HAP-1 (cell line): ENCODE results near the gene GNG13.

ENCODE experiments used
- DNase-seq, 2 experiments: peaks; one replicate each; pipeline ENCODE4 v3.0.0-alpha.2; 2016 to 2020; ENCODE audit warnings: low spot score in 2 of 2
- H3K27me3 ChIP-seq: fragments of 250-450 bp; sonication (Bioruptor Pico); 2 replicates; pipeline ENCODE4 v1.5.1; 2020; ENCODE audit warnings: low read depth, mild to moderate bottlenecking, moderate library complexity
- H3K36me3 ChIP-seq: fragments of 250-450 bp; sonication (Bioruptor Pico); replicated peaks from 2 replicates; pipeline ENCODE4 v1.5.1; 2020; ENCODE audit warnings: mild to moderate bottlenecking
- H3K4me1 ChIP-seq: fragments of 250-450 bp; sonication (Bioruptor Pico); 2 replicates; pipeline ENCODE4 v1.5.1; 2020; ENCODE audit warnings: mild to moderate bottlenecking
- H3K4me3 ChIP-seq: fragments of 250-450 bp; sonication (Bioruptor Pico); 2 replicates; pipeline ENCODE4 v1.5.1; 2020; ENCODE audit warnings: mild to moderate bottlenecking, moderate library complexity
- H3K9me3 ChIP-seq: fragments of 250-450 bp; sonication (Bioruptor Pico); 2 replicates; pipeline ENCODE4 v1.5.1; 2020; ENCODE audit warnings: mild to moderate bottlenecking, moderate library complexity
- in situ Hi-C: fragments of 300-500 bp; cut with MboI; formaldehyde crosslinking; loops from 3 replicates; pipeline ENCODE4 v1.14.3; 2020; ENCODE audit warnings: low sequenced_read_pairs, inconsistent platforms, mixed read lengths

Gene GNG13

DNA sequence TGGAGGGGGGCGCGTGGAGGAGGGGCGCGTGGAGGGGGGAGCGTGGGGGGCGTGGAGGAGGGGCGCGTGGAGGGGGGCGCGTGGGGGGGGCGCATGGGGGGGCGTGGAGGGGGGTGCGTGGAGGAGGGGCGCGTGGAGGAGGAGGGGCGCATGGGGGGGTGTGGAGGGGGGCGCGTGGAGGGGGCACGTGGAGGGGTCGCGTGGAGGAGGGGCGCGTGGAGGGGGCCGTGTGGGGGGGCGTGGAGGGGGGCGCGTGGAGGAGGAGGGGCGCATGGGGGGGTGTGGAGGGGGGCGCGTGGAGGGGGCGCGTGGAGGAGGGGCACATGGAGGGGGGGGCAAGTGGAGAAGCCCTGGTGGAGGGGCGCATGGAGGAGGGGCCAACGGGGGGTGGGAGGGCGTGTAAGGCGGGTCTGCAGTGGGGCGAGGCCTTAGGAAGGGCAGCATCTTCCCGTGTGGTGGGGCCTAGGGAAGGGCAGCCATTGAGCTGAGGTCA lies 32.7 kb downstream of the GNG13 start:
- H3K4me3 ChIP-seq: no peak overlapping the region
- H3K27me3 ChIP-seq: no peaks in the 10 kb centered on the region
- no peak for DNase-seq
- in situ Hi-C loops: no loop called here
- H3K36me3 ChIP-seq: no peaks in the 10 kb centered on the region
- H3K9me3 ChIP-seq: no peaks in the 10 kb centered on the region
- H3K4me1 ChIP-seq: no peaks in the 10 kb centered on the region

- Histone ChIP-seq H3K4me1 (no peaks in the 10 kb centered on the region), H3K27me3 (no peaks in the 10 kb centered on the region), H3K9me3 (no peaks in the 10 kb centered on the region), H3K36me3 (no peaks in the 10 kb centered on the region), H3K4me3 (no peak overlapping the region)
- no peak for DNase-seq
- in situ Hi-C loops: no loop called here
Observed at GRCh38 chr16:766820-767640, 33.5 kb downstream of the GNG13 start.

DNA sequence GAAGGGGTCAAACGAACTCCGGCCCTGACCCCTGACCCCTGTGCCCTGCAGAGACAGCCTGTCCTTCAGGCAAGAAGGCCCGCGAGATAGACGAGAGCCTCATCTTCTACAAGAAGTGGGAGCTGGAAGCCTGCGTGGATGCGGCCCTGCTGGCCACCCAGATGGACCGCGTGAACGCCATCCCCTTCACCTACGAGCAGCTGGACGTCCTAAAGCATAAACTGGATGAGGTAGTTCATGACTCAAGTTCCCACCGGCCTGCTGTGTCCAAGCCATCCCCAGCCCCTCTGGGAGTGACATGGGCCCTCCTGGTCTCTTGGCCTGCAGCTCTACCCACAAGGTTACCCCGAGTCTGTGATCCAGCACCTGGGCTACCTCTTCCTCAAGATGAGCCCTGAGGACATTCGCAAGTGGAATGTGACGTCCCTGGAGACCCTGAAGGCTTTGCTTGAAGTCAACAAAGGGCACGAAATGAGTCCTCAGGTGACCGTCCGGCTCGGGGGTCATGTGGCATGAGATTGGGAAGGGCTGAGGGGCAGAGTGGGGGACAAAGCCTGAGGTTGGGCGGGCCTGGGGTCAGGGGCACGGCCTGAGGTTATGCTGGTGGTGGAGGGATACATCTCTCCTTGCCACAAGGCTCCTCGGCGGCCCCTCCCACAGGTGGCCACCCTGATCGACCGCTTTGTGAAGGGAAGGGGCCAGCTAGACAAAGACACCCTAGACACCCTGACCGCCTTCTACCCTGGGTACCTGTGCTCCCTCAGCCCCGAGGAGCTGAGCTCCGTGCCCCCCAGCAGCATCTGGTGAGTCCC lies 34.3 kb downstream of the GNG13 start:
- no peak for DNase-seq
- H3K4me3 ChIP-seq: no peak overlapping the region

DNA sequence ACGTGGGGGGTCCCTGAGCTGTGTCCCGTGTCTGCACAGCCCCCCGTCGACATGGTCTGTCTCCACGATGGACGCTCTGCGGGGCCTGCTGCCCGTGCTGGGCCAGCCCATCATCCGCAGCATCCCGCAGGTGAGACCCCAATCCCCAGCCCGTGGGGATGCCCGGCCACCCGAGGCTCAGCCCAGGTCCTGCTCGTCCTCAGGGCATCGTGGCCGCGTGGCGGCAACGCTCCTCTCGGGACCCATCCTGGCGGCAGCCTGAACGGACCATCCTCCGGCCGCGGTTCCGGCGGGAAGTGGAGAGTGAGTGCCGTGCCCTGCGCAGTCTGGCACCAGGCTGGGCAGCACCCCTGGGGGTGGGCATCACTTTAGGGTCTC lies 35.1 kb downstream of the GNG13 start:
- H3K36me3 ChIP-seq: no peaks in the 10 kb centered on the region
- H3K27me3 ChIP-seq: no peaks in the 10 kb centered on the region
- no peaks in the 10 kb centered on the region for H3K9me3 ChIP-seq
- DNase-seq: no peak
- in situ Hi-C loops: no loop called here
- H3K4me1 ChIP-seq: no peaks in the 10 kb centered on the region
- no peak overlapping the region for H3K4me3 ChIP-seq

More for the DNA sequence above, 34.3 kb downstream of the GNG13 start:
- Histone ChIP-seq H3K9me3 (no peaks in the 10 kb centered on the region), H3K36me3 (no peaks in the 10 kb centered on the region), H3K27me3 (no peaks in the 10 kb centered on the region), H3K4me1 (no peaks in the 10 kb centered on the region)
- in situ Hi-C loops: no loop called here

- Histone ChIP-seq H3K27me3 (no peaks in the 10 kb centered on the region), H3K36me3 (no peaks in the 10 kb centered on the region), H3K9me3 (no peaks in the 10 kb centered on the region), H3K4me3 (no peak overlapping the region), H3K4me1 (no peaks in the 10 kb centered on the region)
- DNase-seq: no peak
- in situ Hi-C loops: no loop called here
Observed at GRCh38 chr16:764848-765487, 35.6 kb downstream of the GNG13 start.

GRCh38 chr16:764184-764750 lies 36.3 kb downstream of the GNG13 start:
- Histone ChIP-seq H3K9me3 (no peaks in the 10 kb centered on the region), H3K36me3 (no peaks in the 10 kb centered on the region; the same call in 1 of the 2 replicates), H3K4me3 (no peak overlapping the region), H3K27me3 (no peaks in the 10 kb centered on the region), H3K4me1 (no peaks in the 10 kb centered on the region)
- DNase-seq: no peak
- in situ Hi-C loops: no loop called here

DNA sequence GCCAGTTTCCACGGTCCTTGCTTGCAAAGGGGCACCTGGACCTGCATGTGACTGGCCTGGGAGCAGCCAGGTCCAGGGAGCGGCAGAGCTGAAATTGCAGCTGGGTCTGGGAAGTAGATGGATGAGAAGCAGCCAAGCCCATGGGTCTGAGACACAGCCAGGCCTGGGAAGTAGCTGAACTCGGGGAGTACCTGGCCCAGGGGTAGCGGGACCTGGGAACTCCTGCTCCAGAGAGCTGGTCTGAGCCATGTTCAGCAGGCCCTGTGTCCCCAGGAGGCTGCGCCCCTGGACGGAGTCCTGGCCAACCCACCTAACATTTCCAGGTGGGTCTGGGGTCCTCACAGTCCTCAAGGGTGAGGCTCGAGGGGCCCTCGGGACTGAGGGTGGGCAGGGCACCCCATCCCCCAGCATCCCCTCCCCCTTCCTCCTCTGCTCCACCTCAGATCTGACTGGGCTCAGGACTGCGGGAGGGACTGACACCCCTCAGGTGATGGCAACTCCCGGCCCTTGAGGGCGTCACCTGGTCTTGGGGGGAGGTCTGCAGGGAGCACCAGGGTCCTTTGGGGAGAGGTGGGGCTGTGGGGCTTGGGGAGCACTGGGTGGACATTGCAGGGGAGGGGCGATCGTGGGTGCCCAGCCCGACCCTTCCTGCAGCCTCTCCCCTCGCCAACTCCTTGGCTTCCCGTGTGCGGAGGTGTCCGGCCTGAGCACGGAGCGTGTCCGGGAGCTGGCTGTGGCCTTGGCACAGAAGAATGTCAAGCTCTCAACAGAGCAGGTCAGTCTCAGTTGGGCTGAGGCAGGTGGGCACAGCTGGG lies 37.0 kb downstream of the GNG13 start:
- H3K4me3 ChIP-seq: no peak overlapping the region
- no peaks in the 10 kb centered on the region for H3K27me3 ChIP-seq
- no peaks in the 10 kb centered on the region; the same call in 1 of the 2 replicates for H3K36me3 ChIP-seq
- no peak for DNase-seq
- H3K4me1 ChIP-seq: no peaks in the 10 kb centered on the region
- in situ Hi-C loops: no loop called here
- H3K9me3 ChIP-seq: no peaks in the 10 kb centered on the region

GRCh38 chr16:762595-763268 lies 37.8 kb downstream of the GNG13 start:
- no peaks in the 10 kb centered on the region for H3K9me3 ChIP-seq
- H3K4me1 ChIP-seq: 0 out of 2 replicates have a peak, but pooled peaks cover 2% of the 10 kb centered on the region
- no peaks in the 10 kb centered on the region for H3K27me3 ChIP-seq
- in situ Hi-C loops: no loop called here
- no peak overlapping the region for H3K4me3 ChIP-seq
- no peaks in the 10 kb centered on the region; the same call in 1 of the 2 replicates for H3K36me3 ChIP-seq
- DNase-seq: no peak

DNA sequence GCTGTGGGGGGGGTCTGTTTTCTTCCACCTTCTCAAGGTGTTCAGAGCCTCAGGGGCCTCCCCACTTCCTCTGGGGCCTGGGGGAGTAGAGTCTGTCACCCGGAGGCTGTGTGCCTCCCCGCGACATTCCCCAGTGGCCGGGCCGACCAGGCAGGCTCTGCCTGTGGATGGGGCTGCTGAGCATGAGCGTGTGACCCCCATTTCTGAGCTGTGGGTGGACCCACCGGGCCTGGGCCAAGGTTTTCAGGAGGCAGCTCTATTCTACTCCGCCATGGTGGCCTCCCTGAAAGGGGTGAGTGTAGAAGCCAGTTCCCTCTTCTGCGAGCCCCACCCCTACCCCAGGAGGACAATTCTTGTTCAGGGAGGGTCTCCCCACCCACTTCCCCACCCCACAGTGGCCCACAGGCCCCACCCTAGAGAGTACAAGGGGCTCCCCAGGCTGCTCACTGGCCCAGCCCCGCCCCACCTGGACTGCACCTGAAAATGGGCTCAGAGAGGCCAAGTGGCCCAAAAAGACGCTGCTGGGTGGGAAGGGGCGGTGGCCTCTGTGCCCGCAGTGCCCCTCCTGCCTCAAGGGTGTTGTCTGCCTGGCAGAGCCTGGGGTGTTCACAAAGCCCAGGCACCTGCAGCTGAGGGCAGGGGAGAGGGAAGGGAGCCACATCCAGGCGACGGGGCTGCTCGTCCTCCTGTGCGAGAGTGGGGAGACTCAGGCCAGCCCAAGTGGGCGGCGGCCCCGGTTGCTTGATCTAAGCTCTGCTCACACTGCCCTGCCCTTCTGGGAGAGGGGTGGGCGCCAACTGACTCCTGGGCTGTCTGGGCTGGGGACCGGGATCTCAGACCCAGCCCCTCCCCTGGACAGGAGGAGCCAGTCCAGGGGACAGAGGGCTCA lies 38.7 kb downstream of the GNG13 start:
- no peaks in the 10 kb centered on the region for H3K9me3 ChIP-seq
- H3K27me3 ChIP-seq: no peaks in the 10 kb centered on the region
- in situ Hi-C loops: no loop called here
- no peaks in the 10 kb centered on the region; the same call in 1 of the 2 replicates for H3K36me3 ChIP-seq
- DNase-seq: no peak
- peaks cover 5% of the 10 kb centered on the region; the same call in 1 of the 2 replicates for H3K4me1 ChIP-seq
- H3K4me3 ChIP-seq: no peak overlapping the region

GRCh38 chr16:760545-761343 lies 39.8 kb downstream of the GNG13 start, which contains the start of gene MSLN:
TSS of gene MSLN (plus strand) at chr16:760734. CDS start at chr16:762681, 1,947 bp downstream.
- Histone ChIP-seq H3K36me3 (no peaks in the 10 kb centered on the region; the same call in 1 of the 2 replicates), H3K9me3 (no peaks in the 10 kb centered on the region; the same call in 1 of the 2 replicates), H3K4me3 (no peak within 1 kb of the TSS), H3K27me3 (no peaks in the 10 kb centered on the region), H3K4me1 (peaks cover 5% of the 10 kb centered on the region; the same call in 1 of the 2 replicates)
- DNase-seq: no peak
- in situ Hi-C loops: no loop called here

- Histone ChIP-seq H3K27me3 (no peaks in the 10 kb centered on the region), H3K36me3 (no peaks in the 10 kb centered on the region; the same call in 1 of the 2 replicates), H3K9me3 (no peaks in the 10 kb centered on the region; the same call in 1 of the 2 replicates), H3K4me1 (peaks cover 5% of the 10 kb centered on the region; the same call in 1 of the 2 replicates), H3K4me3 (no peak overlapping the region)
- in situ Hi-C loops: no loop called here
- no peak for DNase-seq
Observed at GRCh38 chr16:760065-760464, 40.5 kb downstream of the GNG13 start.
